Measurements from ENCODE around the gene KCNK15. TPM values are rescaled to one million over a fixed set of nuclear protein-coding genes. Genes with fewer than 3 reads are reported as not detected.

Gene KCNK15
- total RNA-seq, 4 donors from 2014 or later, result 0.13 to 2.5 (median 0.23) TPM; not detected in 1

- no peak overlapping the region for H3K4me3 ChIP-seq
- DNase-seq, result no peak
- intact Hi-C loops (cut with DNase I), result no loop called here
- TF ChIP-seq CTCF (IDR thresholded peaks at IDR 0.05), result no peak
- no peak for TF ChIP-seq POLR2A (IDR thresholded peaks at IDR 0.05)
- no peaks in the 10 kb centered on the region for H3K36me3 ChIP-seq
- peaks cover 0 to 20% (median 0%) of the 10 kb centered on the region in 3 donors for H3K4me1 ChIP-seq
- H3K9me3 ChIP-seq, result no peaks in the 10 kb centered on the region
- peaks cover 0 to 57% (median 2%) of the 10 kb centered on the region in 4 donors for H3K27me3 ChIP-seq
- 35 to 41% methylated on average over 4 of the region's 4 CpGs for WGBS, 2 donors
- H3K27ac ChIP-seq, result no peak overlapping the region
Measured at GRCh38 chr20:44765091-44765490, 19.4 kb downstream of the KCNK15 start.

- no peak overlapping the region for H3K4me3 ChIP-seq
- TF ChIP-seq CTCF (IDR thresholded peaks at IDR 0.05), result no peak
- TF ChIP-seq POLR2A (IDR thresholded peaks at IDR 0.05), result no peak
- 30 to 33% methylated on average over 5 to 7 of the region's 7 CpGs for WGBS, 2 donors
- intact Hi-C loops (cut with DNase I), result no loop called here
- DNase-seq, result no peak
- H3K27me3 ChIP-seq, result peaks cover 0 to 64% (median 2%) of the 10 kb centered on the region in 4 donors
- peaks cover 0 to 20% (median 0%) of the 10 kb centered on the region in 3 donors for H3K4me1 ChIP-seq
- H3K27ac ChIP-seq, result no peak overlapping the region
- no peaks in the 10 kb centered on the region for H3K9me3 ChIP-seq
- H3K36me3 ChIP-seq, result no peaks in the 10 kb centered on the region
Measured at GRCh38 chr20:44765701-44766347, 20.2 kb downstream of the KCNK15 start.

GRCh38 chr20:44768256-44768655 lies 22.6 kb downstream of the KCNK15 start:
- intact Hi-C loops (cut with DNase I), result no loop called here
- Histone ChIP-seq H3K9me3 (no peaks in the 10 kb centered on the region), H3K4me3 (no peak overlapping the region), H3K36me3 (no peaks in the 10 kb centered on the region), H3K4me1 (peaks cover 0 to 2% (median 0%) of the 10 kb centered on the region in 3 donors), H3K27ac (no peak overlapping the region), H3K27me3 (peaks cover 0 to 87% (median 2%) of the 10 kb centered on the region in 4 donors)
- no peak for TF ChIP-seq POLR2A (IDR thresholded peaks at IDR 0.05)
- no peak for TF ChIP-seq CTCF (IDR thresholded peaks at IDR 0.05)
- DNase-seq, result no peak
- WGBS, 2 donors, result 53 to 80% methylated on average over 2 to 6 of the region's 8 CpGs

DNA sequence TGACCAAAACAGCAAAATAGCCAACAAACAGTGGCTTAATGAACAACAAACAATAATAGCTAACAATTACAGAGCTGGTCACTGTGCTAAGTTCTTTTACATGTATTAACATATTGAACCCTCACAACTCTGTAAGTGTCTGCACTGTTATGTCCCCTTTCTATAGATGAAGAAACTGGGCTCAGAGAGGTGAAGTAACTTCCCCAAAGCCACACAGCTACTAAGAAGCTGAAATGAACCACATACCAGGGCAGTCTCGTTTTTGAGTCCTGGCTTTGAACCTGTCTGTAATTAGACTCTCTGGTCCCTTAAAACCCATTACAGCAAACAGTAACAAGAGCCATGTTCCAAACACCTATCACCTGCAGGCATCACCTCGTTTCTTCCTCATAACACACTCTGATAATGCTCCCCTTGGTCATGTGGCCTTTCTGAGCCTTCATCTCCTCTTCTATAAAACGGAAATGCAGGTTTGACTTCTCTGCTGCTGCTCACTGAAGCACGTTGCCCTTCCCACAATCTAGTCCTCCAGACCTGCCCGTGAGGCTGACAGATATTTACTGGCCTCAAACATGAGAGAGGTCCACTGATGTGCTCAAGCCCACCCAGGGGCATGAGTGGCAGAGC lies 23.3 kb downstream of the KCNK15 start:
- WGBS, 2 donors, result 39 to 41% methylated on average over 5 of the region's 5 CpGs
- no peak for DNase-seq
- H3K4me1 ChIP-seq, result no peaks in the 10 kb centered on the region
- TF ChIP-seq POLR2A (IDR thresholded peaks at IDR 0.05), result no peak
- TF ChIP-seq CTCF (IDR thresholded peaks at IDR 0.05), result no peak
- no peaks in the 10 kb centered on the region for H3K36me3 ChIP-seq
- intact Hi-C loops (cut with DNase I), result no loop called here
- no peak overlapping the region for H3K4me3 ChIP-seq
- no peak overlapping the region for H3K27ac ChIP-seq
- H3K9me3 ChIP-seq, result no peaks in the 10 kb centered on the region
- peaks cover 0 to 94% (median 2%) of the 10 kb centered on the region in 4 donors for H3K27me3 ChIP-seq

- H3K4me3 ChIP-seq, result no peak overlapping the region
- H3K9me3 ChIP-seq, result no peaks in the 10 kb centered on the region
- H3K27ac ChIP-seq, result no peak overlapping the region
- no CpG with 5 or more reads among the region's 5 CpGs for whole genome bisulfite sequencing, 2 donors
- H3K4me1 ChIP-seq, result no peaks in the 10 kb centered on the region
- no peak for DNase-seq
- intact Hi-C loops (cut with DNase I), result no loop called here
- no peaks in the 10 kb centered on the region for H3K36me3 ChIP-seq
- no peak for TF ChIP-seq CTCF (IDR thresholded peaks at IDR 0.05)
- no peak for TF ChIP-seq POLR2A (IDR thresholded peaks at IDR 0.05)
- peaks cover 0 to 97% (median 2%) of the 10 kb centered on the region in 4 donors for H3K27me3 ChIP-seq
Measured at GRCh38 chr20:44769481-44769863, 23.8 kb downstream of the KCNK15 start.
